Suprapubic skin (tissue), 4 donors: ENCODE data around the gene ZBED1. TPM values are rescaled to one million over a fixed set of nuclear protein-coding genes. Genes with fewer than 3 reads are reported as not detected.
A peak's percentile ranks its signal among the peaks of the same experiment; 100 is the strongest.

Experiments
- DNase-seq, 2 donors: peaks; one replicate each; pipeline ENCODE4 v3.0.0-alpha.2; 2019; ENCODE audit warnings: low spot score in 2 of 2
- H3K27ac ChIP-seq: fragments of 200-600 bp; sonication (generic); one replicate; pipeline ENCODE4 v1.5.1; 2019
- H3K27me3 ChIP-seq: fragments of 200-600 bp; sonication (generic); one replicate; pipeline ENCODE4 v1.5.1; 2019
- H3K36me3 ChIP-seq: fragments of 200-600 bp; sonication (generic); one replicate; pipeline ENCODE4 v1.5.1; 2019
- H3K4me1 ChIP-seq: fragments of 200-600 bp; sonication (generic); one replicate; pipeline ENCODE4 v1.5.1; 2019
- H3K4me3 ChIP-seq: fragments of 200-600 bp; sonication (generic); one replicate; pipeline ENCODE4 v1.5.1; 2019; ENCODE audit warnings: mild to moderate bottlenecking
- H3K9me3 ChIP-seq: fragments of 200-600 bp; sonication (generic); one replicate; pipeline ENCODE4 v1.5.1; 2019
- EP300 ChIP-seq: sonication (generic); formaldehyde crosslinking; IDR thresholded peaks from one replicate; pipeline ENCODE4 v1.6.1; 2017; ENCODE audit warnings: antibody characterized with exemption
- POLR2A ChIP-seq, 2 donors: fragments of 450-650 bp; IDR thresholded peaks; one replicate each; pipeline ENCODE4 v1.6.1; 2017; ENCODE audit warnings: antibody characterized with exemption in 2 of 2, mild to moderate bottlenecking in 2 of 2, moderate library complexity in 2 of 2
- POLR2AphosphoS5 ChIP-seq, 3 donors: sonication (generic); formaldehyde crosslinking; IDR thresholded peaks; one replicate each; pipeline ENCODE4 v1.6.1; 2017; ENCODE audit warnings: antibody characterized with exemption in 3 of 3
- WGBS: methylation state at CpG from one replicate; pipeline ENCODE4 v1.1.5; 2018; 5-methylcytosine and 5-hydroxymethylcytosine counted together
- total RNA-seq, 4 donors: library from RNA; depleted of rRNA; stranded (reverse); fragments of >200 nt; gene quantifications; one replicate each; pipeline ENCODE4 v1.1.0, GENCODE V29; 2016
- TF ChIP-seq, protein P1 (sequence below), 2 donors: fragments of 200-600 bp in 1 of 2; fragments of 450-650 bp in 1 of 2; sonication (generic) in 1 of 2; IDR thresholded peaks; one replicate each; pipeline ENCODE4 v1.5.1; 2016 to 2019; ENCODE audit warnings: antibody characterized with exemption in 2 of 2, mild to moderate bottlenecking in 1 of 2, moderate library complexity in 1 of 2

ZBED1 gene
- total RNA-seq, 4 donors from 2014 or later, result 41.5 to 67.3 (median 55.1) TPM

- DNase-seq, result peak in 1 of 2 donors; percentile 41
- no peaks in the 10 kb centered on the region for H3K9me3 ChIP-seq
- no peak for TF ChIP-seq POLR2AphosphoS5 (IDR thresholded peaks at IDR 0.05)
- TF ChIP-seq POLR2A (IDR thresholded peaks at IDR 0.05), result no peak
- TF ChIP-seq, protein P1, sequence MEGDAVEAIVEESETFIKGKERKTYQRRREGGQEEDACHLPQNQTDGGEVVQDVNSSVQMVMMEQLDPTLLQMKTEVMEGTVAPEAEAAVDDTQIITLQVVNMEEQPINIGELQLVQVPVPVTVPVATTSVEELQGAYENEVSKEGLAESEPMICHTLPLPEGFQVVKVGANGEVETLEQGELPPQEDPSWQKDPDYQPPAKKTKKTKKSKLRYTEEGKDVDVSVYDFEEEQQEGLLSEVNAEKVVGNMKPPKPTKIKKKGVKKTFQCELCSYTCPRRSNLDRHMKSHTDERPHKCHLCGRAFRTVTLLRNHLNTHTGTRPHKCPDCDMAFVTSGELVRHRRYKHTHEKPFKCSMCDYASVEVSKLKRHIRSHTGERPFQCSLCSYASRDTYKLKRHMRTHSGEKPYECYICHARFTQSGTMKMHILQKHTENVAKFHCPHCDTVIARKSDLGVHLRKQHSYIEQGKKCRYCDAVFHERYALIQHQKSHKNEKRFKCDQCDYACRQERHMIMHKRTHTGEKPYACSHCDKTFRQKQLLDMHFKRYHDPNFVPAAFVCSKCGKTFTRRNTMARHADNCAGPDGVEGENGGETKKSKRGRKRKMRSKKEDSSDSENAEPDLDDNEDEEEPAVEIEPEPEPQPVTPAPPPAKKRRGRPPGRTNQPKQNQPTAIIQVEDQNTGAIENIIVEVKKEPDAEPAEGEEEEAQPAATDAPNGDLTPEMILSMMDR (IDR thresholded peaks at IDR 0.05), result no peak
- TF ChIP-seq EP300, result no peak
- peak overlapping the region; percentile 56 for H3K27ac ChIP-seq
- H3K36me3 ChIP-seq, result peaks cover 52% of the 10 kb centered on the region
- H3K4me3 ChIP-seq, result no peak overlapping the region
- H3K27me3 ChIP-seq, result no peaks in the 10 kb centered on the region
- WGBS, result 76% methylated on average over 29 of the region's 29 CpGs
- peaks cover 11% of the 10 kb centered on the region for H3K4me1 ChIP-seq
Measured at GRCh38 chrX:2486476-2487133, 14.2 kb downstream of the ZBED1 start.

DNA sequence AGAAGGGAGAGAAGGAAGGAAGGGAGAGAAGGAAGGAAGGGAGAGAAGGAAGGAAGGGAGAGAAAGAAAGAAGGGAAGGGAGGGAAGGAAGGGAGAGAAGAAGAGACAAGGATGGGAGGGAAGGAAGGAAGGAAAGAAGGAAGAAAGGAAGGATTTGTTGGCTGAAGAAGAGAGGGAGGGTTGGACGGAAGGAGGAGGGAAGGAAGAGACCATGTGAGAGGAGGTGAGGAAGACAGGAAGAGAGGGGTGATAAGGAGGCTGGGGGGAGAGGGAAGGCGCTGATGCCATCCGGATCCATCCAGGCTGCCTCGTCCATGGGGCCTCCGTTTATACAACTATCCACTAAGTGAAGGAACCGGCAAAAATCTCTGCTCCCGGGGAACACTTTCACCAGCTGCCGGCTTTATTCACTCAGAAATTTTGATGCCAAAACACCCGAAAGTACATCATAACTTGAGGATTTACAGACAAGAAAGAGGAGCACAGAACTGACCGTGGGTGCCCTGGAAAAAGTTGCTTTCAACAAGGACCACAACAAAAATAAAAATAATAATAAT lies 14.9 kb downstream of the ZBED1 start:
- Histone ChIP-seq H3K9me3 (no peaks in the 10 kb centered on the region), H3K36me3 (peaks cover 45% of the 10 kb centered on the region), H3K27me3 (no peaks in the 10 kb centered on the region), H3K27ac (peak overlapping the region; percentile 71), H3K4me3 (peak overlapping the region; percentile 24), H3K4me1 (peaks cover 11% of the 10 kb centered on the region)
- TF ChIP-seq, protein P1 (IDR thresholded peaks at IDR 0.05), result no peak
- TF ChIP-seq EP300, result no peak
- DNase-seq, result no peak
- 76% methylated on average over 10 of the region's 10 CpGs for WGBS

- TF ChIP-seq, protein P1 (IDR thresholded peaks at IDR 0.05), result no peak
- no peak for TF ChIP-seq POLR2A (IDR thresholded peaks at IDR 0.05)
- TF ChIP-seq EP300, result no peak
- TF ChIP-seq POLR2AphosphoS5 (IDR thresholded peaks at IDR 0.05), result no peak
- Histone ChIP-seq H3K27me3 (no peaks in the 10 kb centered on the region), H3K4me1 (peaks cover 11% of the 10 kb centered on the region), H3K36me3 (peaks cover 36% of the 10 kb centered on the region), H3K9me3 (no peaks in the 10 kb centered on the region), H3K27ac (peak overlapping the region; percentile 71), H3K4me3 (peak overlapping the region; percentile 24)
- no peak for DNase-seq
- WGBS, result 54% methylated on average over 26 of the region's 26 CpGs
Measured at GRCh38 chrX:2484721-2485648, 15.8 kb downstream of the ZBED1 start.

- no peak for TF ChIP-seq EP300
- TF ChIP-seq POLR2A (IDR thresholded peaks at IDR 0.05), result no peak
- TF ChIP-seq, protein P1 (IDR thresholded peaks at IDR 0.05), result no peak
- no peak for TF ChIP-seq POLR2AphosphoS5 (IDR thresholded peaks at IDR 0.05)
- Histone ChIP-seq H3K27me3 (no peaks in the 10 kb centered on the region), H3K36me3 (peaks cover 29% of the 10 kb centered on the region), H3K4me3 (peak overlapping the region; percentile 24), H3K27ac (peak overlapping the region; percentile 71), H3K4me1 (peaks cover 11% of the 10 kb centered on the region), H3K9me3 (no peaks in the 10 kb centered on the region)
- 61% methylated on average over 12 of the region's 12 CpGs for WGBS
- no peak for DNase-seq
Measured at GRCh38 chrX:2484256-2484655, 16.5 kb downstream of the ZBED1 start.
